Activated naive CD8-positive, alpha-beta T cell treated with anti-CD3 and anti-CD28 coated beads for 36 hours (primary cell): ENCODE measurements around the gene NHLH2. TPM values are rescaled to one million over a fixed set of nuclear protein-coding genes. Genes with fewer than 3 reads are reported as not detected.

Source experiments
- DNase-seq: peaks from one replicate; pipeline ENCODE4 v3.0.0; 2021
- H3K27ac Mint-ChIP-seq: one replicate; pipeline ENCODE4 v1.8.0; 2022; ENCODE audit warnings: mild to moderate bottlenecking, moderate library complexity, mixed read lengths
- H3K27me3 Mint-ChIP-seq: one replicate; pipeline ENCODE4 v1.8.0; 2022; ENCODE audit warnings: mild to moderate bottlenecking, mixed read lengths
- H3K36me3 Mint-ChIP-seq: one replicate; pipeline ENCODE4 v1.8.0; 2021; ENCODE audit warnings: mild to moderate bottlenecking, mixed read lengths
- H3K4me1 Mint-ChIP-seq: one replicate; pipeline ENCODE4 v1.8.0; 2021; ENCODE audit warnings: mixed read lengths
- H3K4me3 Mint-ChIP-seq: one replicate; pipeline ENCODE4 v1.8.0; 2022; ENCODE audit warnings: mild to moderate bottlenecking, moderate library complexity, mixed read lengths
- H3K9me3 Mint-ChIP-seq: one replicate; pipeline ENCODE4 v1.8.0; 2022; ENCODE audit warnings: mixed read lengths
- total RNA-seq, 2 experiments: library from RNA; stranded (reverse); gene quantifications; one replicate each; pipeline ENCODE4 v1.2.3, GENCODE V29; 2021

NHLH2 gene
- total RNA-seq, 2 experiments from 2014 or later = not detected

- Mint-ChIP-seq H3K4me3 (no peak overlapping the region), H3K27ac (no peak overlapping the region), H3K27me3 (peaks cover 27% of the 10 kb centered on the region), H3K4me1 (no peaks in the 10 kb centered on the region), H3K9me3 (no peaks in the 10 kb centered on the region), H3K36me3 (no peaks in the 10 kb centered on the region)
- no peak for DNase-seq
Measured at GRCh38 chr1:115796897-115797296, 44.0 kb downstream of the NHLH2 start.

GRCh38 chr1:115796036-115796435 is 44.9 kb downstream of the NHLH2 start:
- no peak for DNase-seq
- H3K27ac Mint-ChIP-seq = no peak overlapping the region
- H3K4me3 Mint-ChIP-seq = no peak overlapping the region
- no peaks in the 10 kb centered on the region for H3K9me3 Mint-ChIP-seq
- H3K27me3 Mint-ChIP-seq = peaks cover 28% of the 10 kb centered on the region
- H3K36me3 Mint-ChIP-seq = no peaks in the 10 kb centered on the region
- H3K4me1 Mint-ChIP-seq = no peaks in the 10 kb centered on the region

- Mint-ChIP-seq H3K27ac (no peak overlapping the region), H3K4me3 (no peak overlapping the region), H3K4me1 (no peaks in the 10 kb centered on the region), H3K9me3 (no peaks in the 10 kb centered on the region), H3K27me3 (peaks cover 26% of the 10 kb centered on the region), H3K36me3 (no peaks in the 10 kb centered on the region)
- no peak for DNase-seq
Measured at GRCh38 chr1:115794976-115795639, 45.8 kb downstream of the NHLH2 start.

- peaks cover 28% of the 10 kb centered on the region for H3K27me3 Mint-ChIP-seq
- no peaks in the 10 kb centered on the region for H3K4me1 Mint-ChIP-seq
- no peaks in the 10 kb centered on the region for H3K36me3 Mint-ChIP-seq
- no peaks in the 10 kb centered on the region for H3K9me3 Mint-ChIP-seq
- H3K4me3 Mint-ChIP-seq = no peak overlapping the region
- DNase-seq = no peak
- no peak overlapping the region for H3K27ac Mint-ChIP-seq
Measured at GRCh38 chr1:115793162-115793561, 47.8 kb downstream of the NHLH2 start.

GRCh38 chr1:115791816-115792215 is 49.1 kb downstream of the NHLH2 start:
- no peaks in the 10 kb centered on the region for H3K4me1 Mint-ChIP-seq
- H3K27ac Mint-ChIP-seq = no peak overlapping the region
- H3K9me3 Mint-ChIP-seq = no peaks in the 10 kb centered on the region
- no peak for DNase-seq
- H3K4me3 Mint-ChIP-seq = no peak overlapping the region
- no peaks in the 10 kb centered on the region for H3K36me3 Mint-ChIP-seq
- peaks cover 24% of the 10 kb centered on the region for H3K27me3 Mint-ChIP-seq

GRCh38 chr1:115790846-115791245 is 50.1 kb downstream of the NHLH2 start:
- Mint-ChIP-seq H3K27me3 (peaks cover 24% of the 10 kb centered on the region), H3K9me3 (no peaks in the 10 kb centered on the region), H3K4me1 (no peaks in the 10 kb centered on the region)

GRCh38 chr1:115790356-115790755 is 50.6 kb downstream of the NHLH2 start:
- H3K27me3 Mint-ChIP-seq = peaks cover 24% of the 10 kb centered on the region
- no peak overlapping the region for H3K4me3 Mint-ChIP-seq
- no peak overlapping the region for H3K27ac Mint-ChIP-seq
- H3K36me3 Mint-ChIP-seq = no peaks in the 10 kb centered on the region
- no peak for DNase-seq
- H3K9me3 Mint-ChIP-seq = no peaks in the 10 kb centered on the region
- H3K4me1 Mint-ChIP-seq = no peaks in the 10 kb centered on the region

More at GRCh38 chr1:115790846-115791245, 50.1 kb downstream of the NHLH2 start:
- DNase-seq = no peak
- Mint-ChIP-seq H3K4me3 (no peak overlapping the region), H3K36me3 (no peaks in the 10 kb centered on the region), H3K27ac (no peak overlapping the region)

Other genes with a start within 250 kb of the NHLH2 start
- gene VANGL1, start 199.2 kb downstream of the NHLH2 start, total RNA-seq = 1 to 10 TPM; 2.4 to 2.9 TPM
- not detected for gene CASQ2, start 72.4 kb downstream of the NHLH2 start, total RNA-seq
- gene SLC22A15, start 135.4 kb upstream of the NHLH2 start, total RNA-seq = under 1 TPM; 0.47 to 0.54 TPM